ENCODE measurements around the gene CHST3. TPM values are rescaled to one million over a fixed set of nuclear protein-coding genes. Genes with fewer than 3 reads are reported as not detected.
"Not testable (repeated sequence)": the region's sequence is repeated elsewhere in the genome, so short reads cannot be mapped to it uniquely, and the experiment has no call there.

CHST3 gene
- polyA plus RNA-seq, 1 donor from 2014 or later, result not detected

- Mint-ChIP-seq H3K36me3 (no peaks in the 10 kb centered on the region), H3K27me3 (peaks cover 14% of the 10 kb centered on the region), H3K9me3 (no peaks in the 10 kb centered on the region), H3K27ac (peak overlapping the region in 1 of 3 donors; percentile 57), H3K4me3 (no peak overlapping the region), H3K4me1 (peaks cover 0 to 5% (median 0%) of the 10 kb centered on the region in 3 donors)
Measured at GRCh38 chr10:71974489-71975021, 10.4 kb downstream of the CHST3 start.

- no peaks in the 10 kb centered on the region for H3K36me3 Mint-ChIP-seq
- H3K4me3 Mint-ChIP-seq, result no peak overlapping the region
- no peak overlapping the region for H3K27ac Mint-ChIP-seq
- H3K27me3 Mint-ChIP-seq, result peaks cover 14% of the 10 kb centered on the region
- H3K4me1 Mint-ChIP-seq, result peaks cover 0 to 5% (median 0%) of the 10 kb centered on the region in 3 donors
- H3K9me3 Mint-ChIP-seq, result no peaks in the 10 kb centered on the region
Measured at GRCh38 chr10:71975087-71975870, 11.1 kb downstream of the CHST3 start.

GRCh38 chr10:71975871-71976725, 11.9 kb downstream of the CHST3 start:
- Mint-ChIP-seq H3K36me3 (no peaks in the 10 kb centered on the region), H3K9me3 (no peaks in the 10 kb centered on the region), H3K27ac (no peak overlapping the region), H3K27me3 (peaks cover 14% of the 10 kb centered on the region), H3K4me1 (peaks cover 0 to 5% (median 0%) of the 10 kb centered on the region in 3 donors), H3K4me3 (no peak overlapping the region)

- not testable (repeated sequence) for H3K4me1 Mint-ChIP-seq, H3K27ac Mint-ChIP-seq, H3K36me3 Mint-ChIP-seq, H3K9me3 Mint-ChIP-seq, H3K4me3 Mint-ChIP-seq
- H3K27me3 Mint-ChIP-seq, result peaks cover 14% of the 10 kb centered on the region
Measured at GRCh38 chr10:71977614-71977903, 13.4 kb downstream of the CHST3 start.

- H3K27ac Mint-ChIP-seq, result no peak overlapping the region
- no peaks in the 10 kb centered on the region for H3K9me3 Mint-ChIP-seq
Measured at GRCh38 chr10:71978476-71978875, 14.3 kb downstream of the CHST3 start.

GRCh38 chr10:71978988-71979691, 14.9 kb downstream of the CHST3 start:
- Mint-ChIP-seq H3K27me3 (peaks cover 4% of the 10 kb centered on the region), H3K4me1 (peaks cover 0 to 4% (median 0%) of the 10 kb centered on the region in 3 donors), H3K4me3 (no peak overlapping the region), H3K27ac (no peak overlapping the region), H3K36me3 (peaks cover 1% of the 10 kb centered on the region), H3K9me3 (no peaks in the 10 kb centered on the region)

More at GRCh38 chr10:71978476-71978875, 14.3 kb downstream of the CHST3 start:
- peaks cover 0 to 6% (median 0%) of the 10 kb centered on the region in 3 donors for H3K4me1 Mint-ChIP-seq
- H3K36me3 Mint-ChIP-seq, result peaks cover 1% of the 10 kb centered on the region
- H3K27me3 Mint-ChIP-seq, result peaks cover 9% of the 10 kb centered on the region
- no peak overlapping the region for H3K4me3 Mint-ChIP-seq

GRCh38 chr10:71979692-71980062, 15.5 kb downstream of the CHST3 start:
- H3K27me3 Mint-ChIP-seq, result peaks cover 7% of the 10 kb centered on the region
- H3K27ac Mint-ChIP-seq, result no peak overlapping the region
- H3K36me3 Mint-ChIP-seq, result peaks cover 1% of the 10 kb centered on the region
- H3K4me3 Mint-ChIP-seq, result no peak overlapping the region
- H3K4me1 Mint-ChIP-seq, result peaks cover 0 to 4% (median 2%) of the 10 kb centered on the region in 3 donors
- H3K9me3 Mint-ChIP-seq, result no peaks in the 10 kb centered on the region

GRCh38 chr10:71980181-71981014, 16.2 kb downstream of the CHST3 start:
- H3K4me1 Mint-ChIP-seq, result peaks cover 0 to 9% (median 9%) of the 10 kb centered on the region in 3 donors
- H3K9me3 Mint-ChIP-seq, result no peaks in the 10 kb centered on the region
- no peak overlapping the region for H3K27ac Mint-ChIP-seq
- no peak overlapping the region for H3K4me3 Mint-ChIP-seq
- H3K27me3 Mint-ChIP-seq, result peaks cover 8% of the 10 kb centered on the region
- H3K36me3 Mint-ChIP-seq, result peaks cover 1% of the 10 kb centered on the region

GRCh38 chr10:71981015-71981875, 17.1 kb downstream of the CHST3 start:
- Mint-ChIP-seq H3K4me1 (peaks cover 0 to 12% (median 9%) of the 10 kb centered on the region in 3 donors), H3K27ac (no peak overlapping the region), H3K4me3 (no peak overlapping the region), H3K36me3 (peaks cover 1% of the 10 kb centered on the region), H3K9me3 (no peaks in the 10 kb centered on the region), H3K27me3 (peaks cover 10% of the 10 kb centered on the region)

GRCh38 chr10:71981876-71982230, 17.7 kb downstream of the CHST3 start:
- Mint-ChIP-seq H3K36me3 (peaks cover 1% of the 10 kb centered on the region), H3K9me3 (no peaks in the 10 kb centered on the region), H3K4me1 (peaks cover 0 to 12% (median 9%) of the 10 kb centered on the region in 3 donors), H3K27me3 (peaks cover 13% of the 10 kb centered on the region), H3K4me3 (no peak overlapping the region), H3K27ac (no peak overlapping the region)

- H3K4me1 Mint-ChIP-seq, result peaks cover 0 to 12% (median 9%) of the 10 kb centered on the region in 3 donors
- no peak overlapping the region for H3K4me3 Mint-ChIP-seq
- peaks cover 1% of the 10 kb centered on the region for H3K36me3 Mint-ChIP-seq
- H3K27ac Mint-ChIP-seq, result peak overlapping the region in 1 of 3 donors; percentile 73
- peaks cover 14% of the 10 kb centered on the region for H3K27me3 Mint-ChIP-seq
- no peaks in the 10 kb centered on the region for H3K9me3 Mint-ChIP-seq
Measured at GRCh38 chr10:71982269-71983178, 18.3 kb downstream of the CHST3 start.

GRCh38 chr10:71984126-71984808, 20.1 kb downstream of the CHST3 start:
- H3K9me3 Mint-ChIP-seq, result no peaks in the 10 kb centered on the region
- H3K27ac Mint-ChIP-seq, result no peak overlapping the region
- H3K36me3 Mint-ChIP-seq, result peaks cover 1% of the 10 kb centered on the region
- H3K4me1 Mint-ChIP-seq, result peaks cover 0 to 12% (median 9%) of the 10 kb centered on the region in 3 donors
- H3K4me3 Mint-ChIP-seq, result no peak overlapping the region
- peaks cover 14% of the 10 kb centered on the region for H3K27me3 Mint-ChIP-seq
